GM19025 (cell line): ENCODE results near the gene GLIPR1L2.
"Not testable (repeated sequence)": the region's sequence is repeated elsewhere in the genome, so short reads cannot be mapped to it uniquely, and the experiment has no call there.

Source experiments
- ATAC-seq: cut with Tn5 transposase; IDR thresholded peaks from one replicate; pipeline ENCODE4 v1.9.1; 2021; ENCODE audit warnings: mild to moderate bottlenecking, low read depth, moderate library complexity; ENCODE audit not compliant: unreplicated experiment

Gene GLIPR1L2

GRCh38 chr12:75428767-75429166 lies 37.9 kb downstream of the GLIPR1L2 start:
- no peak for ATAC-seq

- no peak for ATAC-seq
These were observed 42.0 kb downstream of the GLIPR1L2 start for GRCh38 chr12:75432924-75433323.

GRCh38 chr12:75437564-75437963 lies 46.7 kb downstream of the GLIPR1L2 start:
- ATAC-seq = no peak

DNA sequence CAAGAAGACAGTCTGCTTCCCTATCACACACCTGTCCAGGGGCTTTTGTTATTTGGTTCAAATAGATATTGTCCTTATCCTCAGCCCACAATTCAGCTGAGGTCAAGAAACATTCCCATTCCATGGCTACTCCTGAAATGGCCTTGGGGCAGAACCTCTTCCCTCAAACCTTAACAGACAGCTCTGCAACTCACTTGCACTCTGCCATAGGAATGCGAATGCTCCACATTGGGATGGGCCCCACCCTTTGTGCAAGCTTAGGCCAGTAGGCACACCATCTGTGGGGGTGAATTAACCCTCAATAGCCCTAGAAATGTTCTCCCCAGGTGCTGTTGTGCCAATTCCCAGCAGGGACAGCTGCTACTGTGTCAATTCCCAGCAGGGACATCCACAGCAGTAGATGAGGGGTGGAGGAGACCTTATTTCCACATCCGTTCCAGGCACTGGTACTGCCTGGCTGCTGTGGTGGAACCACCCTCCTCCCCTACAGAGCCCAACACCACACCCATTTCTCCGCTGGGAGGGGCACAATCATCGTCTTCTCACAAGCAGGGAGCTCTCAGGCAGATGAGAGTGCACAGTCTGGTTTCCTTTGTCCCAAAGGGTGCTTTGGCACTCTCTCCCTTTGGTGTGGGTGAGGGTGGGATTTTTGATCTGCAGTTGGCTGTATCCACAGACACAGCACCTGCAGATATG lies 47.3 kb downstream of the GLIPR1L2 start:
- ATAC-seq = no peak

DNA sequence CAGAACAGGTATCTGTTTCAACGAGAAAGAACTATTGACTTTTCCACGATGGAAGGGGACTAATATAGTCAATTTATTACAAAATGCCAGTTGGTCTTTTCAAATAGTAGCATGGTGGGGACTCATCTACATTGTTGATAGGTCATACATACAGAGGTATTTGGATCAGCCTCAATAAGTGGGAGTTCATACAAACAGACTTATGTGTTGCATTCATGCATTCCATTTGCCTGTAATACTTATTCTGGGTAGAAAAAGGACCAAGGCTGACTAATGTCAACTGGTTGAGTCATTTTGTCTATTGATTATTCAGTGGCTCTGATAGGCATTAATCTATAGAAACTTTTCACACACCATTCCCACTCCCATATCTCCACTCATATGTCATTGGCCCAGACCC lies 48.2 kb downstream of the GLIPR1L2 start:
- ATAC-seq = no peak

GRCh38 chr12:75439930-75440329 lies 49.0 kb downstream of the GLIPR1L2 start:
- ATAC-seq = no peak

DNA sequence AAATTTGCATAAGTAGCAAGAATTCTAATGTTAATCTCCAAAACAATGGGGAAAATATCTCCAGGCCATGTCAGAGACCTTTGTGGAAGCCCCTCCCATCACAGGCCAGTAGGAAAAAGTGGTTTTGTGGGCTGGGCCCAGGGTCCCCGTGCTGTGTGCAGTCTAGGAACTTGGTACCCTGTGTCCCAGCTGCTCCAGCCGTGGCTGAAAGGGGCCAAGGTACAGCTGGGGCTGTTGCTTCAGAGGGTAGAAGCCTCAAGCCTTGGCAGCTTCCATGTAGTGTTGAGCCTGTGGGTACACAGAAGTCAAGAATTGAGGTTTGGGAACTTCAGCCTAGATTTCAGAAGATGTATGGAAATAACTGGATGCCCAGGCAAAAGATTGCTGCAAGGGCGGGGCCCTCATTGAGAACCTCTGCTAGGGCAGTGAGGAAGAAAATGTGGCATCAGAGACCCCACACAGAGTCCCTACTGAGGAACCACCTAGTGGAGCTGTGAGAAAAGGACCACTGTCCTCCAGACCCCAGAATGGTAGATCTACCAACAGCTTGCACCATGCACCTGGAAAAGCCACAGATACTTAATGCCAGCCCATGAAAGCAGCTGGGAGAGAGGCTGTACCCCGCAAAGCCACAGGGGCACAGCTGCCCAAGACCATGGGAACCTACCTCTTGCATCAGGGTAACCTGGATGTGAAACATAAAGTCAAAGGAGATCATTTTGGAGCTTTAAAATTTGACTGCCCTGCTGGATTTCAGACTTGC lies 51.0 kb downstream of the GLIPR1L2 start:
- ATAC-seq = not testable (repeated sequence)

DNA sequence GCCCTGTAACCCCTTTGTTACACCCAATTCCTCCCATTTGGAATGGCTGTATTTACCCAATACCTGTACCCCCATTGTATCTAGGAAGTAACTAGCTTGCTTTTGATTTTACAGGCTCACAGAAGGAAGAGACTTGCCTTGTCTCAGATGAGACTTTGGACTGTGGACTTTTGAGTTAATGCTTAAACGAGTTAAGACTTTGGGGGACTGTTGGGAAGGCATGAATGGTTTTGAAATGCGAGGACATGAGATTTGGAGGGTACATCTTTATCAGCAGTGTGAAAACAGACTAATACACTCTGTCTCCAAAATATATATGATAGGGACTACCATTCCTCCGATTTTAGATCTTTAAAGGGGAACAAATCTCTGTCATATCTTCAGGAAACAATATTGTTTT lies 51.6 kb downstream of the GLIPR1L2 start:
- ATAC-seq = not testable (repeated sequence)

DNA sequence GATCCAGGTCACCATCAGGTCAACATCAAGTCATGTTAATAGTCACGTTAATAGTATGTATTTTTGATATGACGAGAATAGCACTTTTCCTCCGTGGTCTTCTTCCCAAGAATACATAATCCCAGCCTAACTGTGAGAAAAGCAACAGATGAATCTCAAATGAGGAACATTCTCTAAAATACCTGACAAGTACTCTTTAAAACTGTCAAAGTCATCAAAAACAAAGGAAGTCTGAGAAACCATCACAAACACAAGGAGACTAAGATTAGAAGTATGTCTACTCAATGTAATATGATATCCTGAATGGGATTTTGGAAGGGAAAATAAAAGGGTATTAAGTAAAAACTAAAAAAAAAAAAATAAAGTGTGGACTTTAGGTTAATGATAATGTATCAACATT lies 52.8 kb downstream of the GLIPR1L2 start:
- ATAC-seq = no peak

DNA sequence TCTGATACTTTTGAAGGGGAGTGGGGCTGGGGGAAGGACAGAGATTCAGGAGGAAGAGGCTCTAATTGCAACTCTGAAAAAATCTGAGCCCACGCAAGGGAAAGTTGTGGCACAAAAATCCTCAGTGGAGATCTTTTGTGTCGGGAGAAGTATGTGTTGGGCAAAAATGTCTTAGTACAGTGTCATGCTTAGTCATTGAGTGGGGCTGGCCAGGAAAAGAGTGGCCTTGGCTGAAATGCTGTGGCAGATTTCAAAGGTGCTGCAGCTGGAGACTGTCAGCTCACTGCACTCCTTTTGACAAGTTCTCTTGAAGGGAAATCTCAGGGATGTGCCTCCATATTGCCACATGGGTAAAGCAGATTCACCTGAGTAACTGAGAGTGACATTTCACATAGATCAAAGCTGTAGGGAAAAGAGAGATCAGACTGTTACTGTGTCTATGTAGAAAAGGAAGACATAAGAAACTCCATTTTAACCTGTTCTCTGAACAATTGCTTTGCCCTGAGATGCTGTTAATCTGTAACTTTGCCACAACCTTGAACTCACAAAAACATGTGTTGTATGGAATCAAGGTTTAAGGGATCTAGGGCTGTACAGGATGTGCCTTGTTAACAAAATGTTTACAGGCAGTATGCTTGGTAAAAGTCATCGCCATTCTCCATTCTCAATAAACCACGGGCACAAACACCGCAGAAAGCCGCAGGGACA lies 53.7 kb downstream of the GLIPR1L2 start:
- ATAC-seq = no peak

- ATAC-seq = not testable (repeated sequence)
These were observed 54.2 kb downstream of the GLIPR1L2 start for GRCh38 chr12:75445137-75445507.

- no peak for ATAC-seq
These were observed 56.0 kb downstream of the GLIPR1L2 start for GRCh38 chr12:75446857-75447256.

DNA sequence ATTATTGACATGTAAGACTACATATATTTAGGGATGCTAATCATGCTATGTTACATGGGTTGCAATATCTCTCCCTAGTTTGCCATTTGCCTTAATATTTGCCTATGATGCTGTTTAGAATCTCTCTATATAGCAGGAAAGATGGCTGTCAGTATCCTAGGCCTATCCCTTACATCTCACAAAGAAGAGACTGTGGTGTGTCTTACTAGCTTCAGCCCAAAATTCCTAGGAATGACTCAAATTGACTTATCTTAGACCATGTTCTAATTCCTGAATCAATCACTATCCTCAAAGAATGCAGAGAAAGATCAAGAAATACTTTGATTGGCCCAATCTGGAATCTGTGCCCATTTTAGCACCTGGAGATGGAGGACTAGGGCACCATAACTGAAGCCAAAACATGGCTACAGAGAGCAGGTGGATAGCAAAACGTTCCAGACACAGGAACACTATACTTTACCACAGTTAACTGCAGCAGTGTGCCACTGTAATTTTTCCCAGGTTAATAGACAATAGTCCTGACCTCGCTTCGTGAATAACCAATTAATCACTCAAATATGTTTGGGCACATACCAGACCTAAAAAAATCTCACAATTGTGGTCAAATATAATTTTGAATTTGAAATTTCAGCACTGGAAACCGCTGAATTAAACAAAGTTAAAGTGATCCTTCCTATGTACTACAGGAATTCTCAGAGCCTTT lies 57.0 kb downstream of the GLIPR1L2 start:
- ATAC-seq = no peak

- no peak for ATAC-seq
These were observed 61.9 kb downstream of the GLIPR1L2 start for GRCh38 chr12:75452675-75453330.

DNA sequence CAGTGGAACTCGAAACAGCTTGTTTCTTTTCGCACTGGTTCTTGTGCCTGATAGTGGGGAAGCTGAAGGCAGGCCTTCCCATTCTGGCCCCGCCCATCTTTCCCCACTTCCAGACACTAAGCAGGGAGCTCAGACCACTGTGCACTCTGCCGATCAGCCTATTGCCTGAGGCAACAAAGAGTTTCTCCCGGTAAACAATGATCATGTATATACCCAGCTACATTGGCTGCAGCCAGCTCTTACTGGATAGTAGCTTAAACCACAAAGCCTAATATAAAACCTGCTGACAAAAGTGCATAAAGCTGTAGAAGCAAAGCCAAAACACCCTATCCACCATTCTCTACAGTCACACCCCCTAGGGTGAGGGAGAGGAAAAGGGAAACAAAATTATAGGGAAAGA lies 65.0 kb downstream of the GLIPR1L2 start:
- no peak for ATAC-seq

- no peak for ATAC-seq
These were observed 66.3 kb downstream of the GLIPR1L2 start for GRCh38 chr12:75457191-75457590.

DNA sequence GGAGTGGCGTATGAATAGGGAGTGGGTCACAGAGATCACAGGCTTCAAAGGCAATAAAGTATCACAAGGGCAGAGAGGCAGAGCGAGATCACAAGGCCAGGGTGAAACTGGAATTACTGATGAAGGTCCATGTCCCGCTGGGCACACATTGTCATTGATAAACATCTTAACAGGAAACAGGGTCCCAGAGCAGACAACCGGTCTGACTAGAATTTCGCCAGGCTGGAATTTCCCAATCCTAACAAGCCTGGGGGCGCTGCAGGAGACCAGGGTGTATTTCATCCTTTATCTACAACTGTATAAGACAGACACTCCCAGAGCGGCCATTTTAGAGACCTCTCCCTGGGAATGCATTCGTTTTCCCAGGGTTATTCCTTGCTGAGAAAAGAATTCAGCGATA lies 67.0 kb downstream of the GLIPR1L2 start:
- ATAC-seq = not testable (repeated sequence)

- no peak for ATAC-seq
These were observed 68.9 kb downstream of the GLIPR1L2 start for GRCh38 chr12:75459755-75460154.

DNA sequence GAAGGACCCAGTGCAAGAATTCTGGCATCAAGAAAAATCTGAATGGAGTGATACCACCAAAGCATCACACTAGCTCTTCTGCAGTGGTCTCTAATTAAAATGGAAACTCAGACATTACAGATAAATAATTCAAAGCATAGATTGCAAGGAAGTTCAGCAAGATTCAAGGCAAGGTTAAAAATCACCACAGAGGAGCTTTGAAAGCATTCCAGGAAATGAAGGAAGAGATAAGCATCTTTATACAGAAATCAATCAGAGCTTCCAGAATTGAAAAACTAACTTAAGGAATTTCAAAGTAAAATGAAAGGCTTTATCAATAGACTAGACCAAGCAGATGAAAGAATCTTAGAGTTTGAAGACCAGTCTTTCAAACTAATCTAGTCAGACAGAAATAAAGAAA lies 69.3 kb downstream of the GLIPR1L2 start:
- no peak for ATAC-seq
